ENCODE results near the gene MINDY3. TPM values are rescaled to one million over a fixed set of nuclear protein-coding genes. Genes with fewer than 3 reads are reported as not detected.
"Not testable (repeated sequence)": the region's sequence is repeated elsewhere in the genome, so short reads cannot be mapped to it uniquely, and the experiment has no call there.

The MINDY3 gene
- total RNA-seq, 2 donors from 2014 or later, result 29.6 to 32.2 TPM

GRCh38 chr10:15763006-15763405 is 97.3 kb downstream of the MINDY3 start:
- TF ChIP-seq, protein P1, sequence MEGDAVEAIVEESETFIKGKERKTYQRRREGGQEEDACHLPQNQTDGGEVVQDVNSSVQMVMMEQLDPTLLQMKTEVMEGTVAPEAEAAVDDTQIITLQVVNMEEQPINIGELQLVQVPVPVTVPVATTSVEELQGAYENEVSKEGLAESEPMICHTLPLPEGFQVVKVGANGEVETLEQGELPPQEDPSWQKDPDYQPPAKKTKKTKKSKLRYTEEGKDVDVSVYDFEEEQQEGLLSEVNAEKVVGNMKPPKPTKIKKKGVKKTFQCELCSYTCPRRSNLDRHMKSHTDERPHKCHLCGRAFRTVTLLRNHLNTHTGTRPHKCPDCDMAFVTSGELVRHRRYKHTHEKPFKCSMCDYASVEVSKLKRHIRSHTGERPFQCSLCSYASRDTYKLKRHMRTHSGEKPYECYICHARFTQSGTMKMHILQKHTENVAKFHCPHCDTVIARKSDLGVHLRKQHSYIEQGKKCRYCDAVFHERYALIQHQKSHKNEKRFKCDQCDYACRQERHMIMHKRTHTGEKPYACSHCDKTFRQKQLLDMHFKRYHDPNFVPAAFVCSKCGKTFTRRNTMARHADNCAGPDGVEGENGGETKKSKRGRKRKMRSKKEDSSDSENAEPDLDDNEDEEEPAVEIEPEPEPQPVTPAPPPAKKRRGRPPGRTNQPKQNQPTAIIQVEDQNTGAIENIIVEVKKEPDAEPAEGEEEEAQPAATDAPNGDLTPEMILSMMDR (IDR thresholded peaks at IDR 0.05), result no peak
- Histone ChIP-seq H3K4me1 (ENCODE audit: control insufficient read depth in 1 of 2, low read depth in 2 of 2) (no peaks in the 10 kb centered on the region), H3K36me3 (no peaks in the 10 kb centered on the region), H3K27ac (no peak overlapping the region), H3K27me3 (replicated peaks; ENCODE audit: insufficient read depth) (no peaks in the 10 kb centered on the region), H3K4me3 (no peak overlapping the region), H3K9me3 (no peaks in the 10 kb centered on the region)
- ATAC-seq (ENCODE audit: insufficient number of reproducible peaks, low FRiP score, low read depth), result no peak
- DNase-seq (ENCODE audit: low spot score), result no peak

GRCh38 chr10:15762239-15762638 is 98.1 kb downstream of the MINDY3 start:
- DNase-seq (ENCODE audit: low spot score); H3K36me3 ChIP-seq; H3K27me3 ChIP-seq (replicated peaks; ENCODE audit: insufficient read depth); H3K27ac ChIP-seq; H3K4me1 ChIP-seq (ENCODE audit: control insufficient read depth in 1 of 2, low read depth in 2 of 2); H3K4me3 ChIP-seq; ATAC-seq (ENCODE audit: insufficient number of reproducible peaks, low FRiP score, low read depth); H3K9me3 ChIP-seq: not testable (repeated sequence)

DNA sequence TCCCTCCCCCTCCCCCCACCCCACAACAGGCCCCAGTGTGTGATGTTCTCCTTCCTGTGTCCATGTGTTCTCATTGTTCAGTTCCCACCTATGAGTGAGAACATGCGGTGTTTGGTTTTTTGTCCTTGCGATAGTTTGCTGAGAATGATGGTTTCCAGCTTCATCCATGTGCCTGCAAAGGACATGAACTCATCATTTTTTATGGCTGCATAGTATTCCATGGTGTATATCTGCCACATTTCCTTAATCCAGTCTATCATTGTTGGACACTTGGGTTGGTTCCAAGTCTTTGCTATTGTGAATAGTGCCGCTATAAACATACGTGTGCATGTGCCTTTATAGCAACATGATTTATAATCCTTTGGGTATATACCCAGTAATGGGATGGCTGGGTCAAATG is 99.1 kb downstream of the MINDY3 start:
- not testable (repeated sequence) for H3K4me1 ChIP-seq (ENCODE audit: control insufficient read depth in 1 of 2, low read depth in 2 of 2); H3K4me3 ChIP-seq; DNase-seq (ENCODE audit: low spot score); H3K27ac ChIP-seq; H3K36me3 ChIP-seq; H3K27me3 ChIP-seq (replicated peaks; ENCODE audit: insufficient read depth); ATAC-seq (ENCODE audit: insufficient number of reproducible peaks, low FRiP score, low read depth); H3K9me3 ChIP-seq

DNA sequence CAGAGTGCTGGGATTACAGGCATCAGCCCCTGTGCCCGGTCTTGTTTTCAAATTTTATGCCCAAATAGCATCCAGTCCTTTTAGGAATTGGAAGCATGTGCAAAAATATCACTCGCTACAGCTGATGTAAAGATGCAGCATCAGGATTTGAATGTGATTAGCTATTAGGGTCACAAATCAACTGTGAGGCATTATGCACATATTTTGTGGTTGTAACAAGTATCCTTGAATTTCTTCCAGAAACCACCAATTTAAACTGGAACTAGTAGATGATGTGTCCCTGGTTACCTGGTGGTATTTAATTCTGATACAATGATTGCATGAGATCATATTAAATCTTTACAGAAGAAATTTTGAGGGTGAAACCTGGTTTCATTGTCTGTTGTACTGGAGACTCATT is 99.6 kb downstream of the MINDY3 start:
- TF ChIP-seq, protein P1 (IDR thresholded peaks at IDR 0.05), result no peak
- Histone ChIP-seq H3K36me3 (no peaks in the 10 kb centered on the region), H3K4me3 (no peak overlapping the region), H3K27ac (no peak overlapping the region), H3K27me3 (replicated peaks; ENCODE audit: insufficient read depth) (no peaks in the 10 kb centered on the region), H3K4me1 (ENCODE audit: control insufficient read depth in 1 of 2, low read depth in 2 of 2) (no peaks in the 10 kb centered on the region), H3K9me3 (no peaks in the 10 kb centered on the region)
- DNase-seq (ENCODE audit: low spot score) (no peak), ATAC-seq (ENCODE audit: insufficient number of reproducible peaks, low FRiP score, low read depth) (no peak)

DNA sequence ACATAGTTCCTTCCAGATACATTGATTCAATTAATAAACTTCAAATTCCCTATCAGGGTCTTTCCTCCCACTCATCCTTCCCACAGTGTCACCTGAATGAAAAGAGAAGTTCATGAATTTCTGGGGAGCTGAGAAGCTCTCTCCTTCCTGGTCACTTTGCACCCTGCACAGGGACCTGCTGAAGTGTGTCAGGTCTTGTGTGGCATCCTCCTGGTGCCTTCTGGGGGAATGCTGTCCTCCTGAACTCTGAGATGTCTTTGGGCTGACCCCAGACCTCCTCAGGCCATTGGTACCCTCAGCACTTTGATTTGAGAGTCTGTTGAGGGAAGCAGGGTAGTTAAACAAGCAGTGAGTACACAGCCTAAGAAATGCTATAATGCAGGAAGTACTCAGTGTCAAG is 101.0 kb downstream of the MINDY3 start:
- Histone ChIP-seq H3K27ac (no peak overlapping the region), H3K27me3 (replicated peaks; ENCODE audit: insufficient read depth) (no peaks in the 10 kb centered on the region), H3K4me3 (no peak overlapping the region), H3K36me3 (no peaks in the 10 kb centered on the region), H3K9me3 (no peaks in the 10 kb centered on the region), H3K4me1 (ENCODE audit: control insufficient read depth in 1 of 2, low read depth in 2 of 2) (no peaks in the 10 kb centered on the region)
- ATAC-seq (ENCODE audit: insufficient number of reproducible peaks, low FRiP score, low read depth), result no peak
- DNase-seq (ENCODE audit: low spot score), result no peak
- TF ChIP-seq, protein P1 (IDR thresholded peaks at IDR 0.05), result no peak

GRCh38 chr10:15758618-15759017 is 101.7 kb downstream of the MINDY3 start:
- H3K4me1 ChIP-seq (ENCODE audit: control insufficient read depth in 1 of 2, low read depth in 2 of 2), result no peaks in the 10 kb centered on the region
- no peaks in the 10 kb centered on the region for H3K27me3 ChIP-seq (replicated peaks; ENCODE audit: insufficient read depth)
- no peak overlapping the region for H3K4me3 ChIP-seq
- no peak overlapping the region for H3K27ac ChIP-seq
- TF ChIP-seq, protein P1 (IDR thresholded peaks at IDR 0.05), result no peak
- DNase-seq (ENCODE audit: low spot score), result no peak
- no peaks in the 10 kb centered on the region for H3K36me3 ChIP-seq
- no peak for ATAC-seq (ENCODE audit: insufficient number of reproducible peaks, low FRiP score, low read depth)
- no peaks in the 10 kb centered on the region for H3K9me3 ChIP-seq

Measured in thoracic aorta (tissue), 2 donors.